ENCODE data around the gene TBC1D21.

Gene TBC1D21

GRCh38 chr15:73887481-73887880 lies 14.1 kb downstream of the TBC1D21 start:
- ChIA-PET POLR2A (no interaction called here), CTCF (interaction anchor here (1.4 kb wide), 1 partner anchor 10 kb away, joined by 3 read pairs; no protein-coding TSS in a partner anchor)
- no peak for DNase-seq (ENCODE audit: extremely low spot score)
- TF ChIP-seq FOXA1 (IDR thresholded peaks at IDR 0.05) (no peak), FOXM1 (IDR thresholded peaks at IDR 0.05; ENCODE audit: borderline replicate concordance) (no peak), FOXK2 (IDR thresholded peaks at IDR 0.05) (no peak), L3MBTL2 (conservative IDR thresholded peaks at IDR 0.05) (no peak), NFRKB (IDR thresholded peaks at IDR 0.05) (no peak), TARDBP (IDR thresholded peaks at IDR 0.05) (no peak), ELF4 (IDR thresholded peaks at IDR 0.05) (no peak), BHLHE40 (IDR thresholded peaks at IDR 0.05; ENCODE audit: borderline replicate concordance) (no peak), SUZ12 (IDR thresholded peaks at IDR 0.05) (no peak), SP1 (IDR thresholded peaks at IDR 0.05) (no peak), ARNT (IDR thresholded peaks at IDR 0.05) (no peak), CTBP1 (IDR thresholded peaks at IDR 0.05; ENCODE audit: borderline replicate concordance) (no peak), PKNOX1 (IDR thresholded peaks at IDR 0.05) (no peak), ZNF384 (IDR thresholded peaks at IDR 0.05) (no peak), LEF1 (IDR thresholded peaks at IDR 0.05; ENCODE audit: borderline replicate concordance) (no peak), HDGF (IDR thresholded peaks at IDR 0.05; ENCODE audit: borderline replicate concordance) (no peak)

DNA sequence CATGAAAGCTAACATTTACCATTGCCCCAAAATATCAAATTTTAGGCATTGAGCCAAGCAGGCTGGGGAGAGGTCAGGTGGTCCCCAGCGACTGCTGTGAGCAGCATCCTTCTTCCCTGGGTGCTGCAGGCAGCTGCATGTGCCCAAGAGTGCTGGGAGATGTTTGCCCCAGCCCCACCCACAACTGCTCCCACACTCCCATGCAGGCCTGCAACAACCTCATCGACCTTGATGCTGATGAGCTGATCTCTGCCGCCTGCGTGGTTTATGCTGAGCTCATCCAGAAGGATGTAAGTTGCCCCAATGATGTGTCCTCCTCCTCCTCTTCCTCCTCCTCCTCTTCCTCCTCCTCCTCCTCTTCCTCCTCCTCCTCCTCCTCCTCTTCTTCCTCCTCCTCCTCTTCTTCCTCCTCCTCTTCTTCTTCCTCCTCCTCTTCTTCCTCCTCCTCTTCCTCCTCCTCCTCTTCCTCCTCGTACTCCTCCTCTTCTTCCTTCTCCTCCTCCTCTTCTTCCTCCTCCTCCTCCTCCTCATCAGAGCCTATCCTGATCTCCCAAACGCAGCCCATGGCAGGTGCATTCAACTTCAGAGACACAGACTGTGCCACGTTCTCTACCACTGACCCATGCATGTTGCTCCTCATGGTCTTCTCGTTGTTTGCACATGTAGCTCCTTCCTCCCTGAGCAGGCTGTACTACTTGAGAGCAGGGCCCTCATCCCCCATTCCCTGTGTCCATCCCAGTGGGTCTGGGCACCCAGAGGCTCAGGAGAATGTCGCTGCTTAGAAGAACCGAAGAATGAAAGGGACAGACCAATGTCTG lies 15.1 kb downstream of the TBC1D21 start:
- ChIA-PET CTCF (interaction anchor here (0.7 to 1.4 kb wide), 2 partner anchors 9 to 14 kb away, joined by 3 read pairs; no protein-coding TSS in a partner anchor), POLR2A (no interaction called here)
- DNase-seq (ENCODE audit: extremely low spot score), result no peak
- no peak for TF ChIP-seq BHLHE40 (IDR thresholded peaks at IDR 0.05; ENCODE audit: borderline replicate concordance)
- TF ChIP-seq TARDBP (IDR thresholded peaks at IDR 0.05), result no peak
- no peak for TF ChIP-seq SUZ12 (IDR thresholded peaks at IDR 0.05)
- TF ChIP-seq FOXK2 (IDR thresholded peaks at IDR 0.05), result no peak
- TF ChIP-seq ELF4 (IDR thresholded peaks at IDR 0.05), result no peak
- no peak for TF ChIP-seq LEF1 (IDR thresholded peaks at IDR 0.05; ENCODE audit: borderline replicate concordance)
- TF ChIP-seq FOXM1 (IDR thresholded peaks at IDR 0.05; ENCODE audit: borderline replicate concordance), result no peak
- TF ChIP-seq L3MBTL2 (conservative IDR thresholded peaks at IDR 0.05), result no peak
- no peak for TF ChIP-seq SP1 (IDR thresholded peaks at IDR 0.05)
- no peak for TF ChIP-seq FOXA1 (IDR thresholded peaks at IDR 0.05)
- no peak for TF ChIP-seq ARNT (IDR thresholded peaks at IDR 0.05)
- TF ChIP-seq CTBP1 (IDR thresholded peaks at IDR 0.05; ENCODE audit: borderline replicate concordance), result no peak
- TF ChIP-seq NFRKB (IDR thresholded peaks at IDR 0.05), result no peak
- no peak for TF ChIP-seq PKNOX1 (IDR thresholded peaks at IDR 0.05)
- TF ChIP-seq HDGF (IDR thresholded peaks at IDR 0.05; ENCODE audit: borderline replicate concordance), result no peak
- TF ChIP-seq ZNF384 (IDR thresholded peaks at IDR 0.05), result no peak

- no peak for DNase-seq (ENCODE audit: extremely low spot score)
- POLR2A ChIA-PET, result no interaction called here
- TF ChIP-seq NFRKB (IDR thresholded peaks at IDR 0.05), result no peak
- no peak for TF ChIP-seq LEF1 (IDR thresholded peaks at IDR 0.05; ENCODE audit: borderline replicate concordance)
- no peak for TF ChIP-seq SP1 (IDR thresholded peaks at IDR 0.05)
- no peak for TF ChIP-seq SUZ12 (IDR thresholded peaks at IDR 0.05)
- TF ChIP-seq ARNT (IDR thresholded peaks at IDR 0.05), result no peak
- no peak for TF ChIP-seq L3MBTL2 (conservative IDR thresholded peaks at IDR 0.05)
- no peak for TF ChIP-seq TARDBP (IDR thresholded peaks at IDR 0.05)
- no peak for TF ChIP-seq FOXK2 (IDR thresholded peaks at IDR 0.05)
- TF ChIP-seq CTBP1 (IDR thresholded peaks at IDR 0.05; ENCODE audit: borderline replicate concordance), result no peak
- no peak for TF ChIP-seq FOXA1 (IDR thresholded peaks at IDR 0.05)
- no peak for TF ChIP-seq BHLHE40 (IDR thresholded peaks at IDR 0.05; ENCODE audit: borderline replicate concordance)
- TF ChIP-seq ZNF384 (IDR thresholded peaks at IDR 0.05), result no peak
- CTCF ChIA-PET, result interaction anchor here (0.7 kb wide), 1 partner anchor 15 kb away, joined by 3 read pairs; no protein-coding TSS in a partner anchor
Observed at GRCh38 chr15:73889053-73889761, 15.8 kb downstream of the TBC1D21 start.

DNA sequence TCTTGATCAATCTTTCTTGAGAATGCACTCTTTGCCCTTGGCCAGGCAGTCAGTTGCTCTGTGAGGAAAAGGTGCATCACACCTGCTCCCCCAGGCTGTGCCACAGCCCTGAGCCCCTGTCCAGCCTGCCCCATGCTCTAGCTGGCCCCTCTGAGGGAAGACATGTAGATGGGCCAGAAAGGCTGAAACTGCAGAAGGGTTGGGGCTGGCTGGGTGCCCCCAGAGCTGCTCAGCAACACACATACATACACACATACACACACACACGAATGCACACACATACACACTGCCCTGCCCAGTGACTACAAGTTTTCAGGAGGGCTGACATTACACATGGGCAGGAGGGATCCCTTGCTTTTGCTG lies 16.4 kb downstream of the TBC1D21 start:
- POLR2A ChIA-PET, result no interaction called here
- DNase-seq (ENCODE audit: extremely low spot score), result no peak
- TF ChIP-seq PKNOX1 (IDR thresholded peaks at IDR 0.05) (no peak), TARDBP (IDR thresholded peaks at IDR 0.05) (no peak), LEF1 (IDR thresholded peaks at IDR 0.05; ENCODE audit: borderline replicate concordance) (no peak), CTBP1 (IDR thresholded peaks at IDR 0.05; ENCODE audit: borderline replicate concordance) (no peak), NFRKB (IDR thresholded peaks at IDR 0.05) (no peak), FOXK2 (IDR thresholded peaks at IDR 0.05) (no peak), BHLHE40 (IDR thresholded peaks at IDR 0.05; ENCODE audit: borderline replicate concordance) (no peak), ARNT (IDR thresholded peaks at IDR 0.05) (no peak), SUZ12 (IDR thresholded peaks at IDR 0.05) (no peak), ZNF384 (IDR thresholded peaks at IDR 0.05) (no peak), HDGF (IDR thresholded peaks at IDR 0.05; ENCODE audit: borderline replicate concordance) (no peak), L3MBTL2 (conservative IDR thresholded peaks at IDR 0.05) (no peak), SP1 (IDR thresholded peaks at IDR 0.05) (no peak), FOXA1 (IDR thresholded peaks at IDR 0.05) (no peak), ELF4 (IDR thresholded peaks at IDR 0.05) (no peak), FOXM1 (IDR thresholded peaks at IDR 0.05; ENCODE audit: borderline replicate concordance) (no peak)
- CTCF ChIA-PET, result no interaction called here

Measured in HEK293T (cell line).